NB4 (cell line): ENCODE measurements around the gene NFIB.

Source experiments
- DNase-seq: peaks from one replicate; pipeline ENCODE4 v3.0.0; 2010; ENCODE audit warnings: low read depth
- H3K4me3 ChIP-seq: one replicate; pipeline ENCODE4 v1.5.1; 2011; ENCODE audit warnings: mild to moderate bottlenecking, low read depth, low read length, moderate library complexity
- CTCF ChIP-seq: IDR thresholded peaks from one replicate; pipeline ENCODE4 v1.5.1; 2012; ENCODE audit warnings: low read depth, low read length
- MAX ChIP-seq: IDR thresholded peaks from 2 replicates; pipeline ENCODE4 v1.6.1; 2011; ENCODE audit warnings: low read depth, low read length
- MYC ChIP-seq: IDR thresholded peaks from 2 replicates; pipeline ENCODE4 v1.6.1; 2011; ENCODE audit warnings: low read depth, low read length
- POLR2A ChIP-seq: IDR thresholded peaks from 2 replicates; pipeline ENCODE4 v1.6.1; 2011; ENCODE audit warnings: mild to moderate bottlenecking; ENCODE audit not compliant: insufficient read length; ENCODE audit errors: extremely low read depth

NFIB gene

GRCh38 chr9:14313951-14314423 lies at the start of gene NFIB:
NFIB (minus strand) TSS chr9:14314141; CDS start chr9:14313511, 630 bp downstream.
- no peak for TF ChIP-seq MAX
- TF ChIP-seq CTCF: no peak
- no peak for TF ChIP-seq MYC
- no peak for TF ChIP-seq POLR2A
- DNase-seq: no peak

GRCh38 chr9:14362175-14362574 lies 48.2 kb upstream of the NFIB start:
- H3K4me3 ChIP-seq: no peak overlapping the region
- no peak for TF ChIP-seq CTCF
- TF ChIP-seq MAX: no peak
- TF ChIP-seq POLR2A: no peak
- no peak for TF ChIP-seq MYC
- no peak for DNase-seq

More at GRCh38 chr9:14313951-14314423, at the start of gene NFIB:
- no peak within 1 kb of the TSS for H3K4me3 ChIP-seq

- DNase-seq: no peak
These were observed 47.1 kb upstream of the NFIB start for GRCh38 chr9:14361074-14361473.

GRCh38 chr9:14358523-14358922 lies 44.6 kb upstream of the NFIB start:
- H3K4me3 ChIP-seq: no peak overlapping the region
- no peak for DNase-seq
- no peak for TF ChIP-seq MYC
- TF ChIP-seq CTCF: no peak
- TF ChIP-seq MAX: no peak
- TF ChIP-seq POLR2A: no peak

More at GRCh38 chr9:14361074-14361473, 47.1 kb upstream of the NFIB start:
- TF ChIP-seq MAX (no peak), POLR2A (no peak), MYC (no peak), CTCF (no peak)
- H3K4me3 ChIP-seq: no peak overlapping the region

- TF ChIP-seq POLR2A (no peak), CTCF (no peak), MYC (no peak), MAX (no peak)
- H3K4me3 ChIP-seq: no peak overlapping the region
- no peak for DNase-seq
These were observed 42.7 kb upstream of the NFIB start for GRCh38 chr9:14356351-14357265.
